HG03442 (cell line): ENCODE results near the gene ADCY7.

ENCODE experiments used
- ATAC-seq: cut with Tn5 transposase; IDR thresholded peaks from one replicate; pipeline ENCODE4 v1.9.1; 2021; ENCODE audit warnings: mild to moderate bottlenecking, moderate library complexity; ENCODE audit not compliant: unreplicated experiment

The ADCY7 gene

GRCh38 chr16:50265716-50266336, 525 bp upstream of the ADCY7 start:
- ATAC-seq: no peak

GRCh38 chr16:50267151-50267631, 840 bp downstream of the ADCY7 start:
- ATAC-seq: no peak

GRCh38 chr16:50267651-50268050, 1.3 kb downstream of the ADCY7 start:
- no peak for ATAC-seq

GRCh38 chr16:50268352-50268751, 2.0 kb downstream of the ADCY7 start:
- no peak for ATAC-seq

- ATAC-seq: no peak
Observed at GRCh38 chr16:50269061-50269705, 2.8 kb downstream of the ADCY7 start.

- ATAC-seq: no peak
Observed at GRCh38 chr16:50269769-50270509, 3.6 kb downstream of the ADCY7 start.

GRCh38 chr16:50270510-50271147, 4.3 kb downstream of the ADCY7 start:
- no peak for ATAC-seq

GRCh38 chr16:50271148-50272041, 5.0 kb downstream of the ADCY7 start:
- no peak for ATAC-seq

GRCh38 chr16:50272111-50272571, 5.8 kb downstream of the ADCY7 start:
- ATAC-seq: no peak

- no peak for ATAC-seq
Observed at GRCh38 chr16:50272687-50273381, 6.5 kb downstream of the ADCY7 start.

- ATAC-seq: no peak
Observed at GRCh38 chr16:50273382-50273690, 7.0 kb downstream of the ADCY7 start.

GRCh38 chr16:50273888-50274325, 7.6 kb downstream of the ADCY7 start:
- peak; percentile 62 for ATAC-seq

GRCh38 chr16:50274326-50275097, 8.2 kb downstream of the ADCY7 start:
- ATAC-seq: peak; percentile 31

- ATAC-seq: no peak
Observed at GRCh38 chr16:50275098-50275415, 8.7 kb downstream of the ADCY7 start.

- no peak for ATAC-seq
Observed at GRCh38 chr16:50275428-50276325, 9.3 kb downstream of the ADCY7 start.

GRCh38 chr16:50276326-50276640, 9.9 kb downstream of the ADCY7 start:
- no peak for ATAC-seq

GRCh38 chr16:50276801-50277555, 10.6 kb downstream of the ADCY7 start:
- ATAC-seq: no peak

- no peak for ATAC-seq
Observed at GRCh38 chr16:50278251-50278650, 11.9 kb downstream of the ADCY7 start.
